WERI-Rb-1 (cell line): Measurements from ENCODE around the gene TLR3.

Source experiments
- DNase-seq: peaks from one replicate; pipeline ENCODE4 v3.0.0-alpha.2; 2020
- H3K27ac ChIP-seq: fragments of 250-450 bp; sonication (Bioruptor Pico); 2 replicates; pipeline ENCODE4 v1.5.1; 2020; ENCODE audit warnings: mild to moderate bottlenecking, moderate library complexity
- H3K27me3 ChIP-seq: fragments of 250-450 bp; sonication (Bioruptor Pico); 2 replicates; pipeline ENCODE4 v1.5.1; 2021; ENCODE audit warnings: mild to moderate bottlenecking, low read depth, moderate library complexity; ENCODE audit not compliant: insufficient read depth, severe bottlenecking
- H3K36me3 ChIP-seq: fragments of 250-450 bp; sonication (Bioruptor Pico); 2 replicates; pipeline ENCODE4 v1.5.1; 2020; ENCODE audit warnings: mild to moderate bottlenecking, moderate library complexity
- H3K4me3 ChIP-seq: 2 replicates; pipeline ENCODE4 v1.5.1; 2011; ENCODE audit warnings: low read depth, mild to moderate bottlenecking, control low read depth, low read length
- H3K9me3 ChIP-seq: fragments of 250-450 bp; sonication (Bioruptor Pico); 2 replicates; pipeline ENCODE4 v1.5.1; 2021; ENCODE audit warnings: mild to moderate bottlenecking, moderate library complexity; ENCODE audit not compliant: severe bottlenecking
- CTCF ChIP-seq: IDR thresholded peaks from 2 replicates; pipeline ENCODE4 v1.5.1; 2011; ENCODE audit warnings: low read depth, mild to moderate bottlenecking, control low read depth, inconsistent platforms, low read length

TLR3 gene

GRCh38 chr4:186072516-186072915 is 3.6 kb downstream of the TLR3 start:
- no peak overlapping the region for H3K4me3 ChIP-seq
- no peak overlapping the region for H3K27ac ChIP-seq
- H3K27me3 ChIP-seq: peaks cover 17% of the 10 kb centered on the region
- DNase-seq: no peak
- TF ChIP-seq CTCF: no peak
- no peaks in the 10 kb centered on the region for H3K36me3 ChIP-seq
- no peaks in the 10 kb centered on the region for H3K9me3 ChIP-seq

GRCh38 chr4:186074189-186074588 is 5.2 kb downstream of the TLR3 start:
- Histone ChIP-seq H3K9me3 (no peaks in the 10 kb centered on the region), H3K4me3 (no peak overlapping the region), H3K27ac (no peak overlapping the region), H3K27me3 (peaks cover 14% of the 10 kb centered on the region), H3K36me3 (no peaks in the 10 kb centered on the region)
- TF ChIP-seq CTCF: no peak
- no peak for DNase-seq

DNA sequence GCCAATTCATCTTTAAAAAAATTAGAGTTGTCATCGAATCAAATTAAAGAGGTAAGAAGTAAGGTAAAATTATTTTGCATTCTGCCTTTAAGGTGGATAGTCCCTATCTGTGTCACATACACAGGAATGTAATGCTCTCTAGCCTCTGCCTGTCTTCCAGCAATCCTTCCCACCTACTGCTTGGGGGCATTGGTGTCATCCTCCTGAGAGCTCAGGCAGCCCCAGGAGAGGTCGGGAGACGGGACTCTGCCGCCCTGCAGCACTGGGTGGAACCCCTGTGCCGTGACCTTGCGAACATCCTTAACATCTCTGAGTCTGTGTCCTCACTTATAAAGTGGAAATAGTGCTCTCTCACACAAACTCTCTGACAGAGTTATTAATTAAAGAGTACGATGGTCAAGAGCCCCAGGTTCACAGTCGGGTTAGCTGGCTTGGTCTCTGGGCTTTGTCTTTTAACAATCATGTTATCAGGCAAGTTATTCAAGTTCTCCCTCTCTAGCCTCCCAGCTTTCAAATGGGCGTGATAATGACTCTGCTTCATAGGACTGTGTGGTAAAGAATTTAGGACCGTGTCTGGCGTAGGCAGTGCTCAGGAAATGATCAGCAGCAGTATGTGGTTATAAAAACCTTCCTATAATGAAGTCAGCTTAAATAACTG is 10.2 kb downstream of the TLR3 start:
- no peaks in the 10 kb centered on the region for H3K36me3 ChIP-seq
- H3K27ac ChIP-seq: no peak overlapping the region
- no peak for DNase-seq
- H3K4me3 ChIP-seq: no peak overlapping the region
- H3K27me3 ChIP-seq: peaks cover 15% of the 10 kb centered on the region
- TF ChIP-seq CTCF: no peak
- H3K9me3 ChIP-seq: no peaks in the 10 kb centered on the region

DNA sequence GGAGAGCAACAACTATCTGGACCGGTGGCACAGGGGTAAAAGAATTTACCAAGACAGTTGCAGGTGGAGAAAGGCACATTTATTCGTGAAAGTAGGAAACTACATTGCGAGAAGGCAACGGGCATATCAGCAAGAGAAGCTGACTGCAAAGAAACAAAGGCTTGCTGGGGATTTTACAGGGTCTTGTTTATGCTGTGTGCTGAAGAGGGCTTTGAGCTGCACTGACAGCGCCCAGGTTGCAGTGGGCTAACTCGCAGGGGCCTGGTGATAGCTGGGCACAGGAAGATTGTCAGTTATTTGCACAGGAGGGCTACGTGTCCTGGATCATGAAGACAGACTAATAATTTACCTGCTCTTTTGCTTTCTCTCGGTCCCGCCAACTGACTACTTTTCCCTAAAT is 10.7 kb downstream of the TLR3 start:
- Histone ChIP-seq H3K27ac (no peak overlapping the region), H3K4me3 (no peak overlapping the region), H3K9me3 (no peaks in the 10 kb centered on the region), H3K27me3 (peaks cover 18% of the 10 kb centered on the region), H3K36me3 (no peaks in the 10 kb centered on the region)
- no peak for DNase-seq
- TF ChIP-seq CTCF: no peak

- no peaks in the 10 kb centered on the region for H3K36me3 ChIP-seq
- peaks cover 25% of the 10 kb centered on the region for H3K27me3 ChIP-seq
- no peaks in the 10 kb centered on the region for H3K9me3 ChIP-seq
- H3K4me3 ChIP-seq: no peak overlapping the region
- no peak for TF ChIP-seq CTCF
- DNase-seq: no peak
- no peak overlapping the region for H3K27ac ChIP-seq
Measured at GRCh38 chr4:186081202-186081807, 12.3 kb downstream of the TLR3 start.

- TF ChIP-seq CTCF: no peak
- Histone ChIP-seq H3K36me3 (no peaks in the 10 kb centered on the region), H3K27me3 (peaks cover 34% of the 10 kb centered on the region), H3K9me3 (no peaks in the 10 kb centered on the region), H3K27ac (no peak overlapping the region), H3K4me3 (no peak overlapping the region)
- DNase-seq: no peak
Measured at GRCh38 chr4:186082221-186082620, 13.3 kb downstream of the TLR3 start.
